Choroid plexus epithelial cell (primary cell): Measurements from ENCODE around the gene RBM33.
A peak's percentile ranks its signal among the peaks of the same experiment; 100 is the strongest.

ENCODE experiments used
- DNase-seq: peaks from one replicate; pipeline ENCODE4 v3.0.0-alpha.2; 2010; ENCODE audit warnings: low read depth
- H3K4me3 ChIP-seq: 2 replicates; pipeline ENCODE4 v1.5.1; 2011; ENCODE audit warnings: low read depth, mild to moderate bottlenecking, control low read depth, low read length, moderate library complexity
- TF ChIP-seq, protein P1 (sequence below): conservative IDR thresholded peaks from 2 replicates; pipeline ENCODE4 v1.5.1; 2011; ENCODE audit warnings: low read depth, mild to moderate bottlenecking, control low read depth, inconsistent platforms, low read length, moderate library complexity

The RBM33 gene

DNA sequence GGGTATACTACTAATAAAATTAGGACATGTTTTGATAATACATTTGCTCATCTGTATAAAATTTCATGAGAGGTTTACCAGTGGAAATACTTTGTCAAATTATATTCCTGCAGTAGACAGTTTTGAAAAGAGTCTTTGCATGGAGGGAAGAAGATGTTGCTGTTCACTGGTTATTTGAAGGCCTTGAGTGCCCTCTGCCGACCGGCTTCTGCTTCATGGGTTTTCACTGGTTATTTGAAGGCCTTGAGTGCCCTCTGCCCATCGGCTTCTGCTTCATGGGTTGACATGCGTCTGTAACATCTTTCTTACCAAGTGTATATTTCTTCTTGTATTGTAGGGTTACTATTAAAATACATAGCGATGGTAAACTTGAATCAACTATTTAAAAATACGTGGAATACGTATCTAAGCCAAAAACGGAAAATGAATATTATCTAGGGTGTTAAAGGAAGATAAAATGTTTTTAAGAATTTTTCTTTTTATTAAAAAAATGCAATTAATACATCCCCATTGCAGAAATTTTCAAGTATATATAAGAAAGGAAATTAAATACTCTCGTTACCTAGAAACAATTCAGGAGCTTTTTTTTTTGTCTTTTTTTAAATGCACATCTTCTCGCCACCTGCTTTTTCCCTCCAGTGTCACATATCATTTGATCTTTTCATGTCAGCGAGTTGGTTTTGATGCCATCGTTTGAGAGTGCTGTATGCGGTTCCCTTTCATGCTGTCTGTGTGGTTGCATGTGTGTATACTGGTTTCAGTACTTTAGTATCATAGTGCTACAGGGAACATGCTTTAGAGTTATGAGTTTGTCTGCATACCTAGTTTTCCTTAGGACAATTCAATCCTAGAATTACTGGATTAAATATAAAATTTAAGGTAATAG lies 94.4 kb downstream of the RBM33 start:
- peak; percentile 92 for DNase-seq
- TF ChIP-seq, protein P1, sequence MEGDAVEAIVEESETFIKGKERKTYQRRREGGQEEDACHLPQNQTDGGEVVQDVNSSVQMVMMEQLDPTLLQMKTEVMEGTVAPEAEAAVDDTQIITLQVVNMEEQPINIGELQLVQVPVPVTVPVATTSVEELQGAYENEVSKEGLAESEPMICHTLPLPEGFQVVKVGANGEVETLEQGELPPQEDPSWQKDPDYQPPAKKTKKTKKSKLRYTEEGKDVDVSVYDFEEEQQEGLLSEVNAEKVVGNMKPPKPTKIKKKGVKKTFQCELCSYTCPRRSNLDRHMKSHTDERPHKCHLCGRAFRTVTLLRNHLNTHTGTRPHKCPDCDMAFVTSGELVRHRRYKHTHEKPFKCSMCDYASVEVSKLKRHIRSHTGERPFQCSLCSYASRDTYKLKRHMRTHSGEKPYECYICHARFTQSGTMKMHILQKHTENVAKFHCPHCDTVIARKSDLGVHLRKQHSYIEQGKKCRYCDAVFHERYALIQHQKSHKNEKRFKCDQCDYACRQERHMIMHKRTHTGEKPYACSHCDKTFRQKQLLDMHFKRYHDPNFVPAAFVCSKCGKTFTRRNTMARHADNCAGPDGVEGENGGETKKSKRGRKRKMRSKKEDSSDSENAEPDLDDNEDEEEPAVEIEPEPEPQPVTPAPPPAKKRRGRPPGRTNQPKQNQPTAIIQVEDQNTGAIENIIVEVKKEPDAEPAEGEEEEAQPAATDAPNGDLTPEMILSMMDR, result peak; percentile 88
- H3K4me3 ChIP-seq, result no peak overlapping the region

DNA sequence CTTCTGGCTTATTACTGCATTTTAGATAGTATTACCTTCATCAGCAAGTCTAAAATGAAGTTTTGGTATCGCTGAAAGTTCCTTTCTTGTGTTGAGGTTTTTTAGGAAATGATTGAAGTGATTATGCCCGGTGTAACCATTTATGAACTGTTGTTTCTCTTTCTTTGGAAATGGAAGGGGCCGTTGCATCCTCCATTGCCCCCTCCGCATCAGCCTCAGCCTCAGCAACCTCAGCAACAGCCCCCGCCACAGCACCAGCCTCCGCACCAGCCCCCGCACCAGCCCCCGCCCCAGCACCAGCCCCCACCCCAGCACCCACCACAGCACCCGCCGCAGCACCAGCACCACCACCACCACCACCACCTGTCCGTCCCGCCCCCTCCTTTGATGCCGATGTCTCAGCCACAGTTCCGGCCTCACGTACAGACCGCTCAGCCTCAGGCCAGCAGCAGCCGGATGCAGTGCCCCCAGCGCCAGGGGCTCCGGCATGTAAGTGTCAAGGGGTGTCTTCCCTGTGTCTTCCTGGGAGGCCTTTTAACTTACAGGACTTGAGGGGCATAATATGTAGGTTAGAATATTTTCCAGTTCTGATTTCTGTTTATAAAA lies 95.2 kb downstream of the RBM33 start:
- no peak for DNase-seq
- no peak overlapping the region for H3K4me3 ChIP-seq
- TF ChIP-seq, protein P1, result no peak

DNA sequence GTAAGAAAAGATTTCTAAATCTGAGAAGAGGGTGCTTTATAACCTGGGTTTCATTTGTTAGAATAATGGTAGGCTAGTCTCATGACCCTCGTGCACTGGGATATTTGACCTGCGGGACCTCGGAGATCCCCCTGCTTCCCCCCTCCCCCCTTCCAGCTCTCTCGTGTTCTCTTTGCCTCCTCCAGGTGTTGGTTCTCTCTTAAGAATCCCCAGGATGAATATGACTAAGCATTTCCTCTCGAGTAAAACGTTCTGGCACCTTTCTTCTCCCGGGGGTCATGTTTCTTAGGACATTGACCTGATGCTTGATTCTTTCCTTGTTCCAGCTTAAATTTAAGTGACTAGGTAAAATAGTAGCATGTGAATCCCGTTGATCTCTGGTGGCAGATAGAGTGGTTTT lies 96.6 kb downstream of the RBM33 start:
- peak; percentile 34 for DNase-seq
- TF ChIP-seq, protein P1, result no peak
- no peak overlapping the region for H3K4me3 ChIP-seq

DNA sequence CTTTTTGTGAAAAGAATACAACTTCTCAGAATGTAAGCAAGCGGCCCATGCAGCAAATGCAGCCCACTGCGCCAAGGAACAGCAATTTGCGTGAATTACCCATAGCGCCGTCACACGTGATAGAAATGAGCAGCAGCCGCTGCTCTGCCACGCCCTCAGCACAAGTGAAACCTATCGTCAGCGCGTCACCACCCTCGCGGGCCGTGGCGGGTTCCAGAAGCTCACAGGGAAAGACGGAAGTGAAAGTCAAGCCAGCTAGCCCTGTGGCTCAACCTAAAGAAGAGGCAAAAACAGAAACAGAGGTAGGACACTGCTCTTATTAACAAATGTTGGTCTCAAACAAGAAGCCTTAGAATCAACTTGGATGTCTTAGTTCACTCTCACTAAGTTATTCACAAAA lies 97.3 kb downstream of the RBM33 start:
- no peak for DNase-seq
- H3K4me3 ChIP-seq, result no peak overlapping the region
- TF ChIP-seq, protein P1, result no peak

DNA sequence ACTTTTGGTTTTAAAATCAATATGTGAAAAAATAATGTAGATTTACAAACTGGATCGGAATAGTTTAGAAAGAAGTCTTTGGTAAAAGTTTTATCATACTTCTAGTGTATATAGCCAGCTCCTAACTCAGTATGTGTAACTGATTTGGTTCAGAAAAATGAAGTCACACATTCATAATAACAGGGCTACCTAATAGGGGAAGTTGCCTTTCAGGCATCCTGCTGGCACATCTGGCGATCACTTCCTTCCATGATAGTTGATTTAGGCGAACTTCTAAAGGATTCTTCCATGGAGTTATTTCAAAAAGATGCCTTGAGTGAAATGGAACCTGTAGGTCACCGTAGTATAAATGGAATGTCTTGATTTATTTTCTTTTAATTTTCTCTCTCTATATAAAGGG lies 98.7 kb downstream of the RBM33 start:
- DNase-seq, result peak; percentile 33
- no peak overlapping the region for H3K4me3 ChIP-seq
- TF ChIP-seq, protein P1, result no peak

DNA sequence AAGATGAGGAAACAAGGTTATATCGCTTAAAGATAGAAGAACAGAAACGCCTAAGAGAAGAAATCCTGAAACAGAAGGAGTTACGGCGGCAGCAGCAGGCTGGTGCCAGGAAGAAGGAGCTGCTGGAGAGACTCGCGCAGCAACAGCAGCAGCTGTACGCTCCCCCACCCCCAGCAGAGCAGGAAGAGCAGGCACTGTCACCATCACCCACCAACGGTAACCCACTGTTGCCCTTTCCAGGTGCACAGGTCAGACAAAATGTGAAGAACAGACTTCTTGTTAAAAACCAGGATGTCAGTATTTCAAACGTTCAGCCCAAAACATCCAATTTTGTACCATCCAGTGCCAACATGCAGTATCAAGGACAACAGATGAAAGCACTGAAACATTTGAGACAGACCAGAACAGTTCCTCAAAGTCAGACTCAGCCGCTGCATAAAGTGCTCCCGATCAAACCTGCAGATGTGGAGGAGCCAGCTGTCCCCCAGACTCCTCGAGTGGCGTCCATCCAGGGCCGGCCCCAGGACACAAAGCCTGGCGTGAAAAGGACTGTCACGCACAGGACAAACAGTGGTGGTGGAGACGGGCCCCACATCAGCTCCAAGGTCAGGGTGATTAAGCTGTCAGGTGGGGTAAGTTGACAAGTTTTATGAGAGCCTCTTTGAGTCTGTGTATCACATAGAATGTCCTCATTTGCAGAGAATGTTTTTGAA lies 100.7 kb downstream of the RBM33 start:
- H3K4me3 ChIP-seq, result no peak overlapping the region
- DNase-seq, result no peak
- TF ChIP-seq, protein P1, result no peak
